Fibroblast of lung (primary cell): Measurements from ENCODE around the gene CXCL11. TPM values are rescaled to one million over a fixed set of nuclear protein-coding genes. Genes with fewer than 3 reads are reported as not detected.

ENCODE experiments used
- DNase-seq, 2 donors: peaks; one replicate each; pipeline versions ENCODE4 v3.0.0 to v3.0.0-alpha.2; 2010; ENCODE audit warnings: low read depth in 2 of 2
- H2AFZ ChIP-seq: 2 replicates; pipeline ENCODE4 v1.5.1; 2012; ENCODE audit warnings: low read length, control low read depth, inconsistent platforms
- H3K27ac ChIP-seq: 2 replicates; pipeline ENCODE4 v1.5.1; 2011; ENCODE audit warnings: low read length, control low read depth; ENCODE audit not compliant: insufficient read depth
- H3K27me3 ChIP-seq: 2 replicates; pipeline ENCODE4 v1.5.1; 2011; ENCODE audit warnings: mild to moderate bottlenecking, low read length; ENCODE audit not compliant: control insufficient read depth, insufficient read depth
- H3K36me3 ChIP-seq: 2 replicates; pipeline ENCODE4 v1.5.1; 2011; ENCODE audit warnings: low read length; ENCODE audit not compliant: control insufficient read depth, insufficient read depth
- H3K4me1 ChIP-seq: 2 replicates; pipeline ENCODE4 v1.5.1; 2011; ENCODE audit warnings: low read length; ENCODE audit not compliant: control insufficient read depth, insufficient read depth; ENCODE audit errors: extremely low read depth
- H3K4me2 ChIP-seq: 2 replicates; pipeline ENCODE4 v1.5.1; 2011; ENCODE audit warnings: low read length, control low read depth; ENCODE audit not compliant: insufficient read depth; ENCODE audit errors: extremely low read depth
- H3K4me3 ChIP-seq, 4 experiments: fragments of 200-600 bp in 1 of 4; sonication (generic) in 1 of 4; replicated peaks in 1 of 4; 2 replicates each; pipeline ENCODE4 v1.5.1; 2011 to 2016; ENCODE audit warnings: low read length in 4 of 4, low read depth in 3 of 4, mild to moderate bottlenecking in 3 of 4, control low read depth in 2 of 4, inconsistent platforms in 1 of 4, mixed read lengths in 1 of 4; ENCODE audit not compliant: insufficient read depth in 1 of 4; ENCODE audit errors: control extremely low read depth in 1 of 4
- H3K79me2 ChIP-seq: 2 replicates; pipeline ENCODE4 v1.5.1; 2012; ENCODE audit warnings: mild to moderate bottlenecking, low read length, inconsistent platforms; ENCODE audit not compliant: control insufficient read depth, insufficient read depth
- H3K9ac ChIP-seq: 2 replicates; pipeline ENCODE4 v1.5.1; 2011; ENCODE audit warnings: mild to moderate bottlenecking, low read length, control low read depth; ENCODE audit not compliant: insufficient read depth
- H3K9me3 ChIP-seq: 2 replicates; pipeline ENCODE4 v1.5.1; 2012; ENCODE audit warnings: low read depth, low read length; ENCODE audit not compliant: control insufficient read depth, insufficient read depth
- H4K20me1 ChIP-seq: 2 replicates; pipeline ENCODE4 v1.5.1; 2011; ENCODE audit warnings: low read length; ENCODE audit not compliant: control insufficient read depth, insufficient read depth; ENCODE audit errors: extremely low read depth
- CTCF ChIP-seq, 2 donors: IDR thresholded peaks in 1 of 2; conservative IDR thresholded peaks in 1 of 2; 1 replicate in 1 of 2; 2 replicates in 1 of 2; pipeline ENCODE4 v1.5.1; 2011 to 2012; ENCODE audit warnings: low read length in 2 of 2, control low read depth in 1 of 2, inconsistent platforms in 1 of 2, low read depth in 1 of 2, mild to moderate bottlenecking in 1 of 2
- EZH2 ChIP-seq: IDR thresholded peaks from 2 replicates; pipeline ENCODE4 v1.5.1; 2012; ENCODE audit warnings: low read length, control low read depth, mild to moderate bottlenecking; ENCODE audit errors: missing control alignments
- polyA plus RNA-seq, 2 donors: library from polyadenylated mRNA; depleted of rRNA in 1 of 2; stranded (reverse) in 1 of 2; unstranded in 1 of 2; fragments of >200 nt; gene quantifications; 2 replicates each; pipeline ENCODE4 v1.2.1, GENCODE V29; 2011 to 2012; ENCODE audit warnings: missing spikeins in 1 of 2
- total RNA-seq: library from RNA; depleted of rRNA; stranded (reverse); fragments of >200 nt; gene quantifications from 2 replicates; pipeline ENCODE4 v1.2.1, GENCODE V29; 2014

Gene CXCL11
- total and polyA plus RNA-seq, 2 donors (not counting 1 experiment from before 2014, with no cell fraction given), result not detected

DNA sequence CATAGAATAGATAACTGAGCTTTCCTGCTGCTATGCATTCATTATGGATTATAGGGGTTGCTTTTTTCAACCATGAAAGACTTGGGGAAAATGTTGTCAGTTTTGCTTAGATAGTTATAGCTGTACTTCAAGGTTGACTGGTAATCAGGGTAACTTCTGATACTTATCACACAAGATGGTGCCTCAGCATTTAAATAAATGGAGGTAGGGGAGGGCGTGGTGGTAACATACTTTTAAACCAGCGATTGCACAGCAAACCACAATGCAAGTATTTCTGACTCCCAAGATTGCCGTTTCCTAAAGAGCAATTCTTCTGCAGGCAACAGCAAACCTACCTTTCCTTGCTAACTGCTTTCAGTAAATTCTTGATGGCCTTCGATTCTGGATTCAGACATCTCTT, 13.8 kb downstream of the CXCL11 start:
- H3K4me1 ChIP-seq, result no peaks in the 10 kb centered on the region
- no peaks in the 10 kb centered on the region for H4K20me1 ChIP-seq
- H3K36me3 ChIP-seq, result no peaks in the 10 kb centered on the region
- DNase-seq, result no peak
- H3K9ac ChIP-seq, result no peak overlapping the region
- H3K27ac ChIP-seq, result no peak overlapping the region
- H3K79me2 ChIP-seq, result no peaks in the 10 kb centered on the region
- no peak overlapping the region for H3K4me3 ChIP-seq
- H3K27me3 ChIP-seq, result no peaks in the 10 kb centered on the region
- H3K4me2 ChIP-seq, result no peak overlapping the region
- no peak for TF ChIP-seq EZH2
- TF ChIP-seq CTCF (conservative IDR thresholded peaks at IDR 0.05 in 1 of 2, IDR thresholded peaks at IDR 0.05 in 1 of 2; ENCODE audit: low read depth in 1 of 2, low read length in 2 of 2), result no peak
- no peak overlapping the region for H2AFZ ChIP-seq
- H3K9me3 ChIP-seq, result no peaks in the 10 kb centered on the region

- TF ChIP-seq EZH2, result no peak
- no peak for TF ChIP-seq CTCF (conservative IDR thresholded peaks at IDR 0.05 in 1 of 2, IDR thresholded peaks at IDR 0.05 in 1 of 2; ENCODE audit: low read depth in 1 of 2, low read length in 2 of 2)
- no peaks in the 10 kb centered on the region for H3K27me3 ChIP-seq
- no peak overlapping the region for H3K4me2 ChIP-seq
- no peaks in the 10 kb centered on the region for H4K20me1 ChIP-seq
- no peaks in the 10 kb centered on the region for H3K36me3 ChIP-seq
- no peak for DNase-seq
- no peak overlapping the region for H3K4me3 ChIP-seq
- peaks cover 2% of the 10 kb centered on the region for H3K4me1 ChIP-seq
- H3K9me3 ChIP-seq, result no peaks in the 10 kb centered on the region
- no peak overlapping the region for H3K27ac ChIP-seq
- H3K79me2 ChIP-seq, result no peaks in the 10 kb centered on the region
- no peak overlapping the region for H3K9ac ChIP-seq
- no peak overlapping the region for H2AFZ ChIP-seq
Measured at GRCh38 chr4:76017056-76017686, 18.7 kb downstream of the CXCL11 start.

DNA sequence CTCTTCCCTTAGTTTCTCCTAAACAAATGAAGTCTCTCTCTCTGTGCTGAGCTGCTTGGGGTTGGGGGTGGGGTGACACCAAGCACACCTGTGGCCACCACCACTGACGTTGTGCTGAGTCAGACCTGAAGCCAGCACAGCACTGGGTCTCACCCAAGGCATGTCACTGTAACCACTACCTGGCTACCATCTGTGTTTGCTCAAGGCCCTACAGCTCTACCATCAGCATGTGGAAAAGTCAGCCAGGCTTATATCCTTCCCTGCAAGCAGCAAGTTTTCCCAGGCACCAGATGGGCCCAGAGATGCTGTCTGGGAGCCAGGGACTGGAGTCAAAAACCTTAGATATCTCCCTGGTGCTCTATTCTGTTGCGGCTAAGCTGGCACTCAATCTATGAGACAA, 19.5 kb downstream of the CXCL11 start:
- Histone ChIP-seq H3K27ac (no peak overlapping the region), H3K4me2 (no peak overlapping the region), H3K27me3 (no peaks in the 10 kb centered on the region), H3K79me2 (no peaks in the 10 kb centered on the region), H3K4me1 (peaks cover 5% of the 10 kb centered on the region), H3K9ac (no peak overlapping the region), H3K4me3 (no peak overlapping the region), H4K20me1 (no peaks in the 10 kb centered on the region), H3K9me3 (no peaks in the 10 kb centered on the region), H3K36me3 (no peaks in the 10 kb centered on the region), H2AFZ (no peak overlapping the region)
- no peak for TF ChIP-seq EZH2
- no peak for TF ChIP-seq CTCF (conservative IDR thresholded peaks at IDR 0.05 in 1 of 2, IDR thresholded peaks at IDR 0.05 in 1 of 2; ENCODE audit: low read depth in 1 of 2, low read length in 2 of 2)
- DNase-seq, result no peak
